Upper lobe of left lung (tissue), 6 donors: ENCODE measurements around the gene PRMT9. TPM values are rescaled to one million over a fixed set of nuclear protein-coding genes. Genes with fewer than 3 reads are reported as not detected.

Source experiments
- ATAC-seq, 2 donors: fragments of 200-7000 bp; cut with Tn5 transposase; one replicate each; pipeline ENCODE4 v1.9.1; 2022; ENCODE audit warnings: mild to moderate bottlenecking in 2 of 2, moderate library complexity in 2 of 2; ENCODE audit not compliant: low FRiP score in 2 of 2
- DNase-seq, 2 donors: peaks; one replicate each; pipeline ENCODE4 v3.0.0-alpha.2; 2019 to 2020
- H3K27ac ChIP-seq, 4 donors: fragments of 200-600 bp; sonication (generic); one replicate each; pipeline ENCODE4 v1.5.1; 2016 to 2019
- H3K27me3 ChIP-seq, 4 donors: fragments of 200-600 bp; sonication (generic); one replicate each; pipeline ENCODE4 v1.5.1; 2017 to 2019
- H3K36me3 ChIP-seq, 4 donors: fragments of 200-600 bp; sonication (generic); one replicate each; pipeline ENCODE4 v1.5.1; 2016 to 2019
- H3K4me1 ChIP-seq, 4 donors: fragments of 200-600 bp; sonication (generic); one replicate each; pipeline ENCODE4 v1.5.1; 2018 to 2019
- H3K4me3 ChIP-seq, 4 donors: fragments of 200-600 bp; sonication (generic); one replicate each; pipeline ENCODE4 v1.5.1; 2017 to 2019; ENCODE audit warnings: mild to moderate bottlenecking in 2 of 4, moderate library complexity in 1 of 4
- H3K9me3 ChIP-seq, 4 donors: fragments of 200-600 bp; sonication (generic); one replicate each; pipeline ENCODE4 v1.5.1; 2018 to 2019
- EP300 ChIP-seq, 4 donors: sonication (generic); formaldehyde crosslinking; IDR thresholded peaks; one replicate each; pipeline ENCODE4 v1.5.1; 2017; ENCODE audit warnings: antibody characterized with exemption in 4 of 4, control low read depth in 2 of 4
- POLR2A ChIP-seq, 4 donors: fragments of 450-650 bp; IDR thresholded peaks; one replicate each; pipeline ENCODE4 v1.5.1; 2016 to 2017; ENCODE audit warnings: antibody characterized with exemption in 4 of 4, mild to moderate bottlenecking in 2 of 4
- POLR2AphosphoS5 ChIP-seq, 2 donors: sonication (generic); formaldehyde crosslinking; IDR thresholded peaks; one replicate each; pipeline ENCODE4 v1.5.1; 2017; ENCODE audit warnings: antibody characterized with exemption in 2 of 2
- WGBS, 2 donors: methylation state at CpG; one replicate each; pipeline ENCODE4 v1.1.5; 2017 to 2018; 5-methylcytosine and 5-hydroxymethylcytosine counted together
- total RNA-seq, 6 donors: library from RNA; depleted of rRNA in 4 of 6; stranded (reverse); fragments of >200 nt in 4 of 6; gene quantifications; one replicate each; pipeline versions ENCODE4 v1.1.0 to v1.2.1, GENCODE V29; 2016 to 2021
- TF ChIP-seq, protein P1 (sequence below), 6 experiments: fragments of 450-650 bp in 4 of 6; fragments of 200-600 bp in 2 of 6; sonication (generic) in 2 of 6; IDR thresholded peaks; one replicate each; pipeline ENCODE4 v1.5.1; 2016 to 2019; ENCODE audit warnings: antibody characterized with exemption in 6 of 6
- donor health status: DM: no; HTN: no; CAD: no; lungs with moderate emphysema.
- donor health status: DM: no; HTN: yes; CAD: no; lungs with severe emphysema.

The PRMT9 gene
- total RNA-seq, 6 donors from 2014 or later, result 5.7 to 12.6 (median 8.0) TPM

- ATAC-seq (peak in 1 of 2 donors; percentile 86), DNase-seq (no peak)
- TF ChIP-seq, protein P1, sequence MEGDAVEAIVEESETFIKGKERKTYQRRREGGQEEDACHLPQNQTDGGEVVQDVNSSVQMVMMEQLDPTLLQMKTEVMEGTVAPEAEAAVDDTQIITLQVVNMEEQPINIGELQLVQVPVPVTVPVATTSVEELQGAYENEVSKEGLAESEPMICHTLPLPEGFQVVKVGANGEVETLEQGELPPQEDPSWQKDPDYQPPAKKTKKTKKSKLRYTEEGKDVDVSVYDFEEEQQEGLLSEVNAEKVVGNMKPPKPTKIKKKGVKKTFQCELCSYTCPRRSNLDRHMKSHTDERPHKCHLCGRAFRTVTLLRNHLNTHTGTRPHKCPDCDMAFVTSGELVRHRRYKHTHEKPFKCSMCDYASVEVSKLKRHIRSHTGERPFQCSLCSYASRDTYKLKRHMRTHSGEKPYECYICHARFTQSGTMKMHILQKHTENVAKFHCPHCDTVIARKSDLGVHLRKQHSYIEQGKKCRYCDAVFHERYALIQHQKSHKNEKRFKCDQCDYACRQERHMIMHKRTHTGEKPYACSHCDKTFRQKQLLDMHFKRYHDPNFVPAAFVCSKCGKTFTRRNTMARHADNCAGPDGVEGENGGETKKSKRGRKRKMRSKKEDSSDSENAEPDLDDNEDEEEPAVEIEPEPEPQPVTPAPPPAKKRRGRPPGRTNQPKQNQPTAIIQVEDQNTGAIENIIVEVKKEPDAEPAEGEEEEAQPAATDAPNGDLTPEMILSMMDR (IDR thresholded peaks at IDR 0.05), result no peak
- TF ChIP-seq POLR2A (IDR thresholded peaks at IDR 0.05), result no peak
- TF ChIP-seq POLR2AphosphoS5 (IDR thresholded peaks at IDR 0.05), result no peak
- TF ChIP-seq EP300 (IDR thresholded peaks at IDR 0.05), result no peak
- Histone ChIP-seq H3K27me3 (no peaks in the 10 kb centered on the region), H3K36me3 (no peaks in the 10 kb centered on the region), H3K27ac (no peak overlapping the region), H3K4me1 (no peaks in the 10 kb centered on the region), H3K9me3 (no peaks in the 10 kb centered on the region), H3K4me3 (no peak overlapping the region)
- WGBS, 2 donors, result 87 to 91% methylated on average over 8 of the region's 8 CpGs
These were observed 30.8 kb upstream of the PRMT9 start for GRCh38 chr4:147714575-147715401.

- WGBS, 2 donors, result 95 to 97% methylated on average over 4 to 5 of the region's 5 CpGs
These were observed 26.0 kb upstream of the PRMT9 start for GRCh38 chr4:147709999-147710398.

DNA sequence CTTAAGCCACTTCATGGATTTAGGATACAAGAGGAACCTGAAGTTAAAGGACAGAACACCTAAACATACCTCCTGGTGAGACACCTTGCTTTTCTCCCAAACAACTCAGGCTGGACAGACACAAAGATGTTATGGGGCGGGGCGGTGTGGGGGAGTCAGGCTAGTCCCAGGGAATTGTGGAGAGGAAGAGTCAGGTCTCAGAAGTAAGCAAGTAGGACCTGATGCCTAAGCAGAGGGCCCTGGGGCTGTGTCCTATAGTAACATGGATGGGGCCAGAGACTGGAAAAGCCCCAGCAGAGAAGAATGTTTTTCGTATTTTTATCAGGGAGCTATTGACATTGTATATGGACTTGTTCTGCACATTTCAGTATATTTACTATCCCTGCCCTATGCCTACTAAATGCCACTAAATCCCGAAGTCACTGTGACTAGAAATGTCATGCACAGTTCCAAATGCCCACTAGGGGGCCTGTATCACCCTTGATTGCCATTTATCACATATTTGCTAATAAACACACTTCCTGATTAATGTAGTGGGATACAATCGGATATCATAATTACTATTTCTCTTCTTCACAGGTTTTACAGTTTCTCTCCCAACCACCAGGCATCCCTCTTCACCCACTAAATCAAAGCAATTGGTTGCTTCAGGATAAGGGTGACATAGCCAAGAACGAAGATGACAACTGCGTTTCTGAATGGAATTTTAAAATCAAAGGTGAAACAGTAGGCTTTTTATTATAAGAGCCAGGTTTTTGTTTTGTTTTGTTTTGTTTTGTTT, 24.1 kb upstream of the PRMT9 start:
- peaks cover 0 to 3% (median 0%) of the 10 kb centered on the region in 4 donors for H3K4me1 ChIP-seq
- no peaks in the 10 kb centered on the region for H3K27me3 ChIP-seq
- WGBS, 2 donors, result 39 to 42% methylated on average over 7 of the region's 7 CpGs
- H3K27ac ChIP-seq, result no peak overlapping the region
- H3K36me3 ChIP-seq, result no peaks in the 10 kb centered on the region
- TF ChIP-seq, protein P1 (IDR thresholded peaks at IDR 0.05), result peak; percentile 76 to 90 (median 84)
- TF ChIP-seq POLR2A (IDR thresholded peaks at IDR 0.05), result no peak
- H3K4me3 ChIP-seq, result no peak overlapping the region
- no peaks in the 10 kb centered on the region for H3K9me3 ChIP-seq
- DNase-seq (peak in 1 of 2 donors; percentile 54), ATAC-seq (peak in 1 of 2 donors; percentile 87)

More at GRCh38 chr4:147709999-147710398, 26.0 kb upstream of the PRMT9 start:
- no peaks in the 10 kb centered on the region for H3K36me3 ChIP-seq
- H3K9me3 ChIP-seq, result no peaks in the 10 kb centered on the region
- H3K27me3 ChIP-seq, result no peaks in the 10 kb centered on the region
- DNase-seq (no peak), ATAC-seq (no peak)
- no peak overlapping the region for H3K27ac ChIP-seq
- peaks cover 0 to 3% (median 0%) of the 10 kb centered on the region in 4 donors for H3K4me1 ChIP-seq
- H3K4me3 ChIP-seq, result no peak overlapping the region
- TF ChIP-seq, protein P1 (IDR thresholded peaks at IDR 0.05), result no peak
- TF ChIP-seq POLR2A (IDR thresholded peaks at IDR 0.05), result no peak
- no peak for TF ChIP-seq EP300 (IDR thresholded peaks at IDR 0.05)
- TF ChIP-seq POLR2AphosphoS5 (IDR thresholded peaks at IDR 0.05), result no peak

DNA sequence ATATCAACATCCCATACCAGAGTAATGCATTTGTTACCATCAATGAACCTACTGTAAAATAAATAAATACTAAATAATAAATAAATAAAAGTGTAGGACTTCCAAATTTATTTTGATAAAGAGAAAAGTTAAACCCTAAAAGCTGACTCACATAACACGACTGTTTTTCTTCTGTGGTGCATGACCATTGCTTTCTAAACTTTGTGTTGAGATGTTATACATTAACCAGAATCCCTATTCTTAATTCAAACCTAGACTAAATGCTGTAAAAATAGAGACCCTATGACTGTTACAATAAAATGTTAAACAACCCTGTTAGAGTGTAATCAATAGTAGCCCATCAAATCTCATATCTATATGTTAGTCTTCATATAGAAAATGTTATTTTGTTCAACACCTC, 20.9 kb upstream of the PRMT9 start:
- Histone ChIP-seq H3K9me3 (no peaks in the 10 kb centered on the region), H3K4me1 (peaks cover 0 to 3% (median 0%) of the 10 kb centered on the region in 4 donors), H3K27ac (no peak overlapping the region), H3K36me3 (no peaks in the 10 kb centered on the region), H3K4me3 (no peak overlapping the region), H3K27me3 (no peaks in the 10 kb centered on the region)
- no peak for DNase-seq
- no peak for ATAC-seq
- 73 to 81% methylated on average over 1 of the region's 1 CpG for WGBS, 2 donors
- TF ChIP-seq EP300 (IDR thresholded peaks at IDR 0.05), result no peak
- TF ChIP-seq, protein P1 (IDR thresholded peaks at IDR 0.05), result no peak
- no peak for TF ChIP-seq POLR2AphosphoS5 (IDR thresholded peaks at IDR 0.05)
- no peak for TF ChIP-seq POLR2A (IDR thresholded peaks at IDR 0.05)
